ENCODE measurements around the gene SH3BP4.

DNA sequence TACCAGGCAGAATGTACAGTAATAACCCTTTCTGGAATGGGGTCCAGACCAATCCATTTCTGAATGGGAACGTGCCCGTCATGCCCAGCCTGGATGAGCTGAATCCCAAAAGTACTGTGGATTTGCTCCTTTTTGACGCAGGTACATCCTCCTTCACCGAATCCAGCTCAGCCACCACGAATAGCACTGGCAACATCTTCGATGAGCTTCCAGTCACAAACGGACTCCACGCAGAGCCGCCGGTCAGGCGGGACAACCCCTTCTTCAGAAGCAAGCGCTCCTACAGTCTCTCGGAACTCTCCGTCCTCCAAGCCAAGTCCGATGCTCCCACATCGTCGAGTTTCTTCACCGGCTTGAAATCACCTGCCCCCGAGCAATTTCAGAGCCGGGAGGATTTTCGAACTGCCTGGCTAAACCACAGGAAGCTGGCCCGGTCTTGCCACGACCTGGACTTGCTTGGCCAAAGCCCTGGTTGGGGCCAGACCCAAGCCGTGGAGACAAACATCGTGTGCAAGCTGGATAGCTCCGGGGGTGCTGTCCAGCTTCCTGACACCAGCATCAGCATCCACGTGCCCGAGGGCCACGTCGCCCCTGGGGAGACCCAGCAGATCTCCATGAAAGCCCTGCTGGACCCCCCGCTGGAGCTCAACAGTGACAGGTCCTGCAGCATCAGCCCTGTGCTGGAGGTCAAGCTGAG is 89.6 kb downstream of the SH3BP4 start:
- no peak for TF ChIP-seq EZH2 (IDR thresholded peaks at IDR 0.05)
- TF ChIP-seq POLR2AphosphoS5 (IDR thresholded peaks at IDR 0.05; ENCODE audit: borderline replicate concordance, low read depth, low read length) = no peak
- TF ChIP-seq FOXP2 (optimal IDR thresholded peaks at IDR 0.05; ENCODE audit: control extremely low read depth, extremely low read length, insufficient read depth) = no peak
